ENCODE results near the gene LRFN4.

LRFN4 gene

DNA sequence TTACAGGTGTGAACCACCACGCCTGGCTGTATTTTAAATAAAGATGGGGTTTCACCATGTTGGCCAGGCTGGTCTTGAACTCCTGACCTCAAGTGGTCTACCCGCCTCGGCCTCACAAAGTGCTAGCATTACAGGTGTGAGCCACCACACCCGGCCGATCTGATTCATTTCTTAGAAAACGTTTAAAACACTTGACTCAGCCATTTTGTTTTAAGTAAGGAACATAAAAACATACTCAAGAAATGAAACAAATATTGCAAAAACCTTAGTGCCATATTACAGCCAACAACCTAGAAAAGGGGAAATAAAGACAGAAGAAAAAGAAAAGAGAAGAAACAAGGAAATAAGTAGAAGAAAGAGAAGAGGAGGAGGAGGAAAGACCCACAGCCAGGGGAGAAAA lies 17.4 kb downstream of the LRFN4 start:
- DNase-seq = no peak

DNA sequence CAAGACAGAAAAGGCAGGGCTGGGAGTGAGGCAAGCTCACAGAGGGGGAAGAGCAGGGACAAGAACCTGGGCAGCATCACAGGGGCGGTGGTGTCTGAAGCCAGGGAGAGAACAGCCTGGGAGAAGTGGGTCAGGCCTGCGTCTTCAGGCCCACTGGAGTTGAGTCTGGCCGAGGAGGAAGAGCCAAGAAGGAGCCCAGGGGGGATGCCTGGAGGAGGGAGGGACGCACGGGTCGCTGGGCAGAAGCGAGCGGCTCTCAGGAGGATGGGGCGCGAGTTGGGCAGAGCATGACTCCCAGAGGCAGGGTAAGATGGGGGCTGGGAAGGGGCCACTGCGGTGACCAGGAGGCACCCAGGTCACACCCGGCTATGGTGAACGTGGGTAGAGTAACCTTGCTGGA lies 18.5 kb downstream of the LRFN4 start:
- no peak for DNase-seq

DNA sequence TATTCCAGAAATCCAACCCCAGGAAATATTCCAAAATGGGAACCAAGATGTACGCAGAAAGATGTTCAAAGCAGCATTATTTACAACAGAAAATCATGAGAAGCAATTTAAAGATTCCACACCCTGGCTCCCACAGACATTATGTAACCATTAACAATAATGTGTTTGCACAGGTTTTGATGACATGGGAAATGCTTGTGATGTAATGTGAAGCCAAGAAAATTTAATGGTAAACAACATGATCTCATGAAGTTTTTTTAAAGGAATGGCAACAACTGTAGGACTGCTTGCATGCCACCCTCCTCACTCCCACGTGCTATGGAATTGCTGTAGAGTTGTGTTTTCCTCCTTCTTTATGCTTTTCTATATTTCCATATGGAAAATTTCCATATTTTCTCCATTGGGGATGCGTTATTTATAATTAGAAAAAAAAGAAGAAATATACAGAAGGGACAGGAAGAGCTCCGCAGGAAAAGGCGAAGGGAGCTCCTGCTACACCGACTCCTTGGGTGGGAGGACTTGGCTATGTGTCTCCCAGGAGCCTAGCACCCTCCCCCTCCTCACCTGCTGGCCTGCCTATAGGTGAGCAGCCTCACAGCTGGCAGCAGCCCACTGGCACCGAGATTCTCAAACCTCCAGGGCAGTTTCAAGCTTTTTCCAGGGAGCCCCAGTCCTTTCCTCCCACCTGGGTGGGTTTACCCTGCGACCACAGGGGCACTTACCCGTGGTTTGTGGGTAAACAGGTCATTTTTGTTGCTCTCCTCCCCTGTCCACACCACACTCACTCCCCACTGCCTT lies 20.9 kb downstream of the LRFN4 start:
- DNase-seq = no peak

DNA sequence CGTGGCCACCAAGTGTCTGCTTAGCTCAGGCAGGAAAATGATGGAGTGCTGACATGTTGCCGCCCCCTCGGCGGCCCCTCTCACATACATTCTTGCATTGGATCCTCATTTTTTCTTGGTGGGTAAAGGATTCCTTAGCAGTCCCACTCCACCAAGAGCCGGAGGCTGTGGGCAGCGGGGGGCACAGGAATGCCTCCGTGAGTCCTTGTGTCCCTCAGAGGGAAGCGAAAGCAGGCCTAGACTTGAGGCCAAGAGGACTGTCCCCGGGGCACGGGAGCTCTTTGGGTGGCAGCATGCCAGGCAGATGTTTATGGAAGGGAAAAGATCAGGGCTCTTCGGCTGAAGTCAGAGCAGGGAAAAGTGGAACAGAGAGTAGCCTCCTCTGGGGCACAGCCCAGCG lies 21.6 kb downstream of the LRFN4 start:
- no peak for DNase-seq

DNA sequence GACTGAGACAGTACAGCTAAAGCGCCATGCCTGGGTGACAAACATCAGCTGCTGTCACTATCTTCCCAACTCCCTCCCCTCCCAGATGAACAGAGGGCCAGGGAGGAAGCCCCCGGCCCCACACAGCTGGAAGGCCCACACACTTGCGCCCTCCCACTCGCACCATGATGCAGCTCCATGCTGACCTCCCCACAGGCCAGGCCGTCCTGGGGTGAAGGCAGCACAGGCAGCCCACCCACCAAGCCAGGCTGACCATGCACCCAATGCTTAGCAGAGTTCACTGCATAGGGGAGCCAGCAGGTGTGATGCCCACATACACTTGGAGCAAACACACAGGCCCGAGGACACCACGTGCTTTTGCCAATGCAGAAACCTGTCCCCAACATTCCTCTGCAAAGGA lies 22.1 kb downstream of the LRFN4 start:
- no peak for DNase-seq

DNA sequence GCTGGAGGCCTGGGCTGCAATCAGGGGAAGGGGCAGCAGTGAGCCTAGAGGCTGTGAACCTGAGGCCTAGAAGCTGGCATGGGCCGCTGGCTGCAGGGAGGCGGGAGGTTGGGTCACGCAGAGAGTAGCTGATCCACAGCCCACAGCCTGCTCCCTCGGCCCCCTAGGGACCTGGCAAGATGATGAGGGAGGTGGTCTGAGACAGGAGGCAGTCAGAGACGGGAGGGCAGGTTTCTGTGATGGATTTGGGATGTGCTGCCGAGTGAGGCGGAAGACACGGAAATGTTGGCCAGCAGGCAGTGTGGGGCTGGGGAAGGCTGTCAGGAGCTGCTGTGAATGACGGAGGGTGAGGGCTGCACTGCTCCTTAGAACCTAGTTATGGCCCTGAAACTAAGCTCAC lies 22.7 kb downstream of the LRFN4 start:
- DNase-seq = no peak

GRCh38 chr11:66879999-66880398 lies 23.1 kb downstream of the LRFN4 start:
- no peak for DNase-seq

GRCh38 chr11:66880496-66881450 lies 23.9 kb downstream of the LRFN4 start:
- peak; percentile 80 for DNase-seq

- DNase-seq = peak; percentile 33
These were observed 24.6 kb downstream of the LRFN4 start for GRCh38 chr11:66881451-66881835.

DNA sequence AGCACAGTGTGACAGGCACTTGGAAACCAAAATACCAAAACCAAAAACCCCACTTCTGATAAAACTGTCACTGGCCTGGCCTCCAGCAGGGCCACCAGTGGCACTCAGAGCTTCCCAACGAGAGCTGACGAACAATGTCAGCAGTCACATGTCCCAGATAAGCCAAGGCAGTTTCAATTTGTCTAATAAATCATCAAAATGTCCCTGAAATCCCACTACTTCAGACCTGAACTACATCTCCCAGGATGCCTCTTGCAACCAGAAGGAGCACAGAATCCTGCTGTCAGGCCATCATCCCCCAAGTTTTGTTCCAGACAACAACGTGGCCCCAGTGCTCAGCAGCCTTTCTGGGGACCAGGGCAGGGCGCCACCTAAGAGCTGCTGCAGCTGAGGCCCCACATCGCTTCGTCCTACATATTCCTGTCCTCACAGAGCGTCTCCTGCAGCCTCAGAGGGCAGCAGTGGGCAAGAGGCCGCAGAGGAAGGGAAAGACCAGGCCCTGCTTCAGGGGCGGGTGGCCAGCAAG lies 25.1 kb downstream of the LRFN4 start:
- DNase-seq = peak; percentile 4

- no peak for DNase-seq
These were observed 25.7 kb downstream of the LRFN4 start for GRCh38 chr11:66882561-66883015.

GRCh38 chr11:66883016-66883965 lies 26.4 kb downstream of the LRFN4 start:
- peak; percentile 67 for DNase-seq

- no peak for DNase-seq
These were observed 27.6 kb downstream of the LRFN4 start for GRCh38 chr11:66884443-66884842.

DNA sequence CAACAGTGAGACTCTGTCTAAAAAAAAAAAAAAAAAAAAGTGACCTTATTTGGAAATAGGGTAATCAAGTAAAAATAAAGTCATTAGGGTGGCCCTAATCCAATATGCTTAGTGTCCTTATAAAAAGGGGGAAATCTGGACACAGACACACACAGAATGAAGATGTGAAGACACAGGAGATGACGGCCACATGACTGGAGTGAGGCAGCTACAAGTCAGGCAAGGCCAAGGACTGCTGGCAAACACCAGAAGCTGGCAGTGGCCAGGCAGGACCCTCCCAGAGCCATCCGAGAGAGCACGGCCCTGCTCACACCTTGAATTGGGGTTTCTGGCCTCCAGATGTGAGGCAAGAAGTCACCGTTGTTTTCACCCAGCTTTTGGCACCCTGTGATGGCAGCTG lies 28.6 kb downstream of the LRFN4 start:
- DNase-seq = no peak

DNA sequence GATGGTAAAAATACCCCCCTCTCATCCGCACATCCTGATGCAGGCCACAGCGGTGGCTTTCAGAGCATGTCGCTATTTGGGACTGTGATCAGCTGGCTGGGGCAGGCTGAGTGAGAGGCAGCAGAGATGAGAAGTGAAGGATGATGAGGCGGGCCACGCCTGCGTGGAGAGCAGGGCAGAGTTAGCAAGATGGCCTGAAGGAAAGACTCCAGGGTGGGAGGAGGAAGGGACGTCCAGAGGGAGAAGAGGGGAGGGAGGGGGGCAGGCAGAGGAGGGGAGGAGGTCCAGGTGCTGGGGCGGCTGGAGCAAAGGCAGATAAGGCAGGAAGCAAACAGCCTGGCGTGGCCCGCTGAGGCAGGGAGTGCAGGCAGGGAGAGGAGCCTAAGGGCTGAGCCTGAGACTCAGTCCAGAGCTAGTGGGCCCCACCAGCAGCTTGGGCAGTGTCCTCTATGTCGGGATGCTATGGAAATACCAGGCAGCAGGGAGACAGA lies 29.1 kb downstream of the LRFN4 start:
- DNase-seq = no peak

- no peak for DNase-seq
These were observed 29.9 kb downstream of the LRFN4 start for GRCh38 chr11:66886671-66887221.

DNA sequence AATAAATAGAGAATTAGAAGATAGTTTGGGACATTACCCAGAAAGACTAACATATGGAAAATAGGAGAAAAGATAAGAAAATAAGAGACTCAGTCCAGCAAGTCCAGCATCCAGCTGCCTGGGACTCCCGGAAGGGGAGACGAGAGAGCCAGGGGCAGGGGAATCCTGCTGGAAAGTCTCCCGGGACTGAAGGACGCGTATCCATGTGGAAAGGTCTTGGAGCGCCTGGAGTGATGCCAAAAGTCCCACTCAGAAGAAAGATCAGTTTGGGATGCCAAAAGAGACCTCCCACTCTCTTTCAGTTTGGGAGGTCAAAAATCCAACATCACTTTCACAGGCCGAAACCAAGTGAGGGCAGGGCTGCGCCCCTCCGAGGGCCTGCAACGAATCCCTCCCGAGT lies 30.7 kb downstream of the LRFN4 start:
- no peak for DNase-seq

- DNase-seq = no peak
These were observed 31.4 kb downstream of the LRFN4 start for GRCh38 chr11:66888282-66888681.

DNA sequence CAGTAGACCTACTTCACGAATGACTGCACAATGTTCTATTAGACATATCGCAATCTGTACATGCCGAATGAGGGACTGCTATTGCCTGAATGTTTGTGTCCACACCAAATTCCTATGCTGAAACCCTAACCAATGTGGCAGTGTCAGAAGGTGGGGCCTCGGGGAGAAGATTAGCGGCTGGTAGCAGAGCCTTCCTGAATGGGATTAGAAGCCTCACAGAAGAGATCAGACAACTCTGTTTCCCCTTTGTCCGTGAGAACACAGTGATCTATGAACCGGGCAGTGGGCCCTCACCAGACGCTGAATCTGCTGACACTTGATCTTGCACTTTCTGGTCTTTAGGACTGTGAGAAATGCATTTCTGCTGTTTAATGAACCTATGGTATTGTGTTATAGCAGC lies 33.1 kb downstream of the LRFN4 start:
- DNase-seq = no peak

GRCh38 chr11:66891851-66892660 lies 35.2 kb downstream of the LRFN4 start:
- DNase-seq = no peak

DNA sequence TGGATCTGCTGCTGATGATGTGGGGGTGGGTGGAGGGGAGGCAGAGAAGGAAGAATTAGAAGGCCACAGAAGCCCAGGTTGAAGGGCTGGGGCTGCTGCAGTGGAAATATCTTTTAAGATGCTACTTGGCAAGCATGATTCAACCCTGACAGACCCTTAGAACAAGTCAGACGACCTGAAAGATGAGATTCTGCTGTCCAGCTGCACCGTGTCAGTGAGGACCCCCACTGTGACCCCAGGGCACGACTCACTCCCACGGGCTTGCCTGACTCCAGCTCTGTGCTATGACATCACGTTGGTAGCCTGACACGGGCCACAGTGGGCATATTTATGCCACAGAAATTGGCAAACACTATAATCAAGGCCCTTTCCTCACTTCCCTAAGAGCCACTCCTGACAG lies 36.0 kb downstream of the LRFN4 start:
- no peak for DNase-seq

All from DMS153 (cell line).